Left cardiac atrium (tissue), 4 donors: ENCODE measurements around the gene ZNF776. TPM values are rescaled to one million over a fixed set of nuclear protein-coding genes. Genes with fewer than 3 reads are reported as not detected.
"Not testable (repeated sequence)": the region's sequence is repeated elsewhere in the genome, so short reads cannot be mapped to it uniquely, and the experiment has no call there.

Experiments
- ATAC-seq, 2 donors: fragments of 200-7000 bp; cut with Tn5 transposase; one replicate each; pipeline ENCODE4 v1.9.1; 2020; ENCODE audit warnings: mild to moderate bottlenecking in 2 of 2, moderate library complexity in 2 of 2
- DNase-seq: peaks from one replicate; pipeline ENCODE4 v3.0.0-alpha.2; 2020
- intact Hi-C, 2 donors: fragments of 100-400 bp; cut with DNase I; formaldehyde crosslinking; loops; one replicate each; pipeline versions ENCODE4 v1.14.1 to v1.15.1; 2022 to 2023
- total RNA-seq, 2 donors: library from RNA; stranded (reverse); fragmentation: NEBNext Ultra II Directional; extraction: Animal tissue kit (Norgen Biotek cat#: 25700); gene quantifications; one replicate each; pipeline ENCODE4 v1.2.1, GENCODE V29; 2021
- donor health status: DM: no; HTN: yes; CAD: no.
- donor health status: DM: no; HTN: yes; CAD: no; lungs with severe emphysema.
- donor health status: DM: yes; HTN: yes; CAD: no.
- donor health status: Dilated cardiomyopathy.

The ZNF776 gene
- total RNA-seq, 2 donors from 2014 or later = 10.8 to 14.4 TPM

DNA sequence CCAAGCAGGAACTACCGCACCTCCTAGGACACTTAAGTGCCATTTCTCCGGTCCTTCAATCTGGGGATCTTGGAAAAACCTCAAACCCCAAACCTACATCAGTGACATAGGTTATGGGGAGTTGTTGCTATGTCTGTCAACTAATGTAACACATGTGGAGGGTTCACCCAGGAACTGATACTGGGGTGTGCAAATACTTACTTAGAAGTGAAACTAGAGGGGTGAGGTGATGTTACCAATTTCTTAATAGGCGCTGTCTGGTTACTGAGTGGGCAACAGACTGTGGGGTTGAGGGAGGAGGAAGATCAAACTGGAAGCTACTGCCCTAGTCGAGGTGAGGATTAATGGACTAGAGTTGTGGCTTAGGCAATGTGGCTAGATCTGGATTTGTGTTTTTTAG is 24.8 kb downstream of the ZNF776 start:
- ATAC-seq (no peak), DNase-seq (no peak)
- intact Hi-C loops = no loop called here

DNA sequence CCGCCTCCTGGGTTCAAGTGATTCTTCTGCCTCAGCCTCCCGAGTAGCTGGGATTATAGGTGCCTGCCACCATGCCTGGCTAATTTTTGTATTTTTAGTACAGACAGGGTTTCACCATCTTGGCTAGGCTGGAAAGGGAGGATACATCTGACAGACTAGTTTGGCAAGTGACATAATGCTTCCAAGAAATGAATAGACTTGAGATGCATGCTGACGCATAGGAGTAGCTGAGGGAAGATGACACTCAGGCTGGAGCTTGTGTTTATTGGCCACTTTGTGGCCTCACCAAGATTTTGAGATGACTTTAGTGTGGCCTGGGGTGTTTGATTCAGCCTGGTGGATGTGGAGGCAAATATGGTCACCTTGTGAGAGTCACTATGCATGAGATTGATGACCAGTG is 26.9 kb downstream of the ZNF776 start:
- intact Hi-C loops = no loop called here
- ATAC-seq = no peak
- DNase-seq = no peak

DNA sequence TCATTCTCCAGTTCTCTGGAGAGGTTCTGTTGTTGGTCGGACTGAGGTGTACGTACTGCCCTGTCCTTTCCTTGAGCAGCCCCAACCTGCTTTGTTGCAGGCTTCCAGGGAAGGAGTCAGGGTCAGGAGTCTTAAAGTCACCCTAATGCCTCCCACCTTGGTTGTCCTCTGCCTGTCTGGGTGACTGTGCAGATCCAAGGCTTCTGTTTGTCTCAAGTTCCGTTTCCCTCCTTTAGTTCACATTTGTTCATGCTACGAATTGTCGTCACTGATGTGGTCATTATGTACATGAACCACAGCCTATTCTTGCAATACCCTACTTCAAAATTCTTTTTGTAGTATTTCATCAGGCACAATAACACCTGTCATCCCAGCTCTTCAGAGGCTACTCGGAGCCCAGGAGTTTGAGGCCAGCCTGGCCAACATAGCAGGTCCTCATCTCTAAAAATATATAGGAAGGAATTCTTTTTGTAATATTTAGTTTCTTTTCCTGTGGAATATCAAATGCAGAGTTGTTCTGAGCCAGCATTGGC is 30.2 kb downstream of the ZNF776 start:
- DNase-seq (no peak), ATAC-seq (no peak)
- intact Hi-C loops = no loop called here

DNA sequence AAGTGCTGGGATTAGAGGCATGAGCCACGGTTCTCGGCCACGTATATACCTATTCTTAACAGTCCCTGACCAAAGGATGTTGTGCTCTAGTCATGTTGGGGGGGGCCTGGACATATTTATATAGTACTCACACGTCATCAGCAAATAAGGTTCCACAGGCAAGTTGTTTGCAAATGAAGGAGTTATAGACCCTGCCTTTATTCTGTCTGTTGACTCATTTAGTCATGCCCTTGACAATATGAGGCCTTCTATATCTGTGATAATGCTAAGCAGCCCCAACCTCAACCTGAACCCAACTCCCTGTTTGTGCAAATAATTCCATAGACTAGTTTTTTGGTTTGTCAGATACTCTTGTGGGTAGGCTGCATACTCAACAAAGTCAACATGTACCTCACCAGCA is 31.7 kb downstream of the ZNF776 start:
- no peak for ATAC-seq
- no peak for DNase-seq
- intact Hi-C loops = no loop called here

DNA sequence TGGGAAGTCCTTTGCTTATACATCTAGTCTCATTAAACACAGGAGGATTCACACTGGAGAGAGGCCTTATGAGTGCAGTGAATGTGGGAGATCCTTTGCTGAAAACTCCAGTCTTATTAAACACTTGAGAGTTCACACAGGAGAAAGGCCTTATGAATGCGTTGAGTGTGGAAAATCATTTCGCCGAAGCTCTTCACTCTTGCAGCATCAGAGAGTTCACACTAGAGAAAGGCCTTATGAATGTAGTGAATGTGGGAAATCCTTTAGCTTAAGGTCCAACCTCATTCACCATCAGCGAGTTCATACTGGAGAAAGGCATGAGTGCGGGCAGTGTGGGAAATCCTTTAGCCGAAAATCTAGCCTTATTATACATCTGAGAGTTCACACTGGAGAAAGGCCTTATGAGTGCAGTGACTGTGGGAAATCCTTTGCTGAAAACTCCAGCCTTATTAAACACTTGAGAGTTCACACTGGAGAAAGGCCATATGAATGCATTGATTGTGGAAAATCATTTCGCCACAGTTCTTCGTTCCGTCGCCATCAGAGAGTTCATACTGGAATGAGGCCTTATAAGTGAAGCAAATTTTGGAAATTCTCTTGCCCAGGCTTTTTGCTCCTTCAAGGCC is 32.7 kb downstream of the ZNF776 start:
- ATAC-seq (no peak), DNase-seq (no peak)
- intact Hi-C loops = no loop called here

DNA sequence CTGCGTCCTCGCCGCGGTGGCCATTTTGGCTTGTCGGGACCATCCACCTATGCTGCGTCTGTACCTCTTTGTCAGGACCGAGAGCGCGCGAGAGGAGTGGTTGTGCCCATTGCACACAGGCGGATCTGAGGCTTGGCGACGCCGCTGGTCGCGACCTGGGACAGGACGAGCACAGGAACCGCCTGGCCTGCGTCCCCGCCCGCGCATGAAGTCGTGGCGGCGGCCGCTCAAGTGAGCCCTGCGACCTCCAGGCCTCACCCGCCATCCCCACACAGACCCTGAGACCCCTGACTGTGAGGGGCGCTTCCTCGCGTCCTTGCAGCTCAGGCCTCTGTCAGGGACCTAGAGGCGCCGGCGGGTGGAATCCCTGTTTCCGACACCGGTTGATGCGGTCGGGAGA is 39.7 kb downstream of the ZNF776 start:
- ATAC-seq = peak in 1 of 2 donors; percentile 30
- DNase-seq = no peak

DNA sequence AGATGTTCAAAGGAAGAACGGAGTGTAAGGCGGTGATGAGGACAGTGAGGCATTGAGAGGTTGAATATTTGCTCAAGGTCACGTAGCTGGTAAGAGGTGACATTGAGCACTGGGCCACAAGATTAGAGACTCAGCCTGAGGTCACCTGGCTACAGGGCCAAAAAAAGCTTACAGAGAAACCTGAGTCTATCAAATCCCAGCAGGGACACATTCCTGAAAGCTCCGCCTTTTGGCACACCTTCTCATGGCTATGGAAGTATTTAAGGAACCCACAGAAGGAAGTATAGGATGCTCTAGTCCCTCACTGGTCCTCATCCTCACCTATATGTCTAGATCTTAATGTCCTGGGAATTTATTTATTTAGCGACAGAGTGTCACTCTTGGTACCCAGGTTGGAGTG is 40.3 kb downstream of the ZNF776 start:
- DNase-seq = no peak
- ATAC-seq = no peak
- intact Hi-C loops = no loop called here

More for the DNA sequence above, 39.7 kb downstream of the ZNF776 start:
- intact Hi-C loops = no loop called here

DNA sequence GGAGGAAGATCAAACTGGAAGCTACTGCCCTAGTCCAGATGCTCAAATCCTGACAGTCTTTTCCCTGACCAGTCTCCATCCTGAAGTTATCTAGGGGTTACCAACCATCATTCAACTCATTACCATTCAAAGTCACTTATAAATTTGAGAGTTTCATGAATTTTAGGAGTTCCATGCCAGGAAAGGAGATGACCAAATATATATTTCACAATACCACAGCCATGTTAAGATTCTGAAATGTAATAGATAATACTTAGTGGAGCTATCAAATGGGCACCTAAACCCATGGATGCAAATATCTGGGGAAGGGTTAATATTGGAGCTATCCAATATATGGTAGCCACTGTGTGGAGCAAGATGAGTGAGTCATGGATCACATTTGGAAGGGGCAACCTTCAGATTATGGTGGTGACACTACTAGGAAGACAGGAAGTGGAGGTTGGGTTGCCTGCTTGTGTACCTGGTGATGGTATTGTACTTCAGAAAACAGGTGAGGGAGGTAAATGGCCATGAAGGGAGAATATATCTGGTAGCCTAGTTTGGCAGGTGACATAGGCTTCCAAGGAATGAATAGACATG is 41.6 kb downstream of the ZNF776 start:
- intact Hi-C loops = no loop called here
- ATAC-seq = no peak
- DNase-seq = no peak

DNA sequence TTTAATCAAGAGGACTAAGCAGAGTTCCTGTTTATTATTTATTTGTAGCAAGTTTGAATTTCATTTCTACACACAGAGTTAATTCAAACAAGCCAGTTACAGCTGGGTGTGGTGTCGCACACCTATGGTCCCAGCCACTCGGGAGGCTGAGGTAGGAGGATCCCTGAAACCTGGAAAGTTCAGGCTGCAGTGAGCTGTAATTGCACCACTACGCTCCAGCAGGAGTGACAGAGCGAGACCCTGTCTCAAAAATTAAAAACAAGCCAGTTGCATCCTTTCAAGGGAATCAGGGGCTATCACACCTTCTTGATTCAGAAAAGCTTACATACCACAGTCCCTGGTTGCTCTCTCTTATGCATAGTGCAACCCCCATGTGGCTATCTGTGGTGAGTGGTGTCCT is 42.7 kb downstream of the ZNF776 start:
- ATAC-seq = no peak
- DNase-seq = no peak
- intact Hi-C loops = no loop called here

DNA sequence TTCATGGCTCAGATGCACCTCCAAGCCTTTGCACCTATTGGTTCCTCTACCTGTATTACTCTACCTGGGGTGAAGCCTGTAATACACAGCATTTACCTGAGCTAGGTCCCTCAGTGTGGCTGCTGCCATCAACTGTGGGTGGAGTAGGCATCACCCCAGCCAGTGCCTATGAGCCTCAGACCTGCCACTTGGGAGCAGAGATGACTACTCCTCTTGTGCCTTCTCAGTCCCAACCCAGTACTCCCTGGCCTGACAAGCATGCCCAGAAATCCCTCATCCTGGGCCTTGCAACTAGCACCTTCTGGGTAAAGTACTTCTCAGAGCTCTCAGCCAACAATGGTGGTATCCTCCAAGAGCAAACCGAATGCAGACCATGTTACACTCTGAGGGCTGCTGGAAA is 50.0 kb downstream of the ZNF776 start:
- ATAC-seq, intact Hi-C loops, DNase-seq: not testable (repeated sequence)

DNA sequence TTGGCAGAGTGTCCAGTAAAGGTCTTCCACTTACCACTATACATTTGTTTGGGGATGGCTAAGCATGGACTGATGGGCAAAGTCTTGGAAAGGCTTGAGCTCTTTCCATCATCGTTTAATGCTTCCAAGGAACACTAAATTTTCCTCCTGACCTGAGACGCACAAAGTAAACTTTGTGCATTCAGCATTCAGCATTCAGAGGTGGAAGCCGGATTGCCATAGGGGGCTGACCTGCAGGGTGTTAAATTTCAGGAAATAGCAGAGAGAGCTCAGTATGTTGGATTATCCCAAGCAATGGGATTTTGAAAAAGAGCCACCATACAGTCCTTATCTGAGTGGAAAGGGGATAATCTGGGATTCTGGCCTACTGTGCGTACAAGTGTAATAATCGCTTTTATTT is 54.1 kb downstream of the ZNF776 start:
- DNase-seq = no peak
- no peak for ATAC-seq
- intact Hi-C loops = no loop called here

DNA sequence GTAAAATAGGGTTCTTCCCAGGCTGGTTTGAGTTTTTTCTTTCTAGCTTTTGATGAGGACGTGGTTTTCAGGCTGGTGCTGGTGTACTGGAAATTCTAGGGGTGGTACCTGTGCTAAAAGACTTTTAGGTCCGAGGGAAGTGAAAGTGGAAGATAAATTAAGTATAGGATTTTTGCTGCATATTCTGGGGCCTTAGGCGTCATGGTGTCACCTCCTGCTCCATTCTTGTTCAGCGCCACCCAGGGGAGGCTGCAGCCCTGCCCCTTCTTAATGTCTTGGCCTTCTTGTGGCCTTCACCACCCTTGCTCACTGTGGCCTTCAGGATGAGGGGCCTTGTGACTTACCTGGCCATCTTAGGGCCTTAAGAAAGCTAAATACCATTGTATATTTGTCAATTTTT is 55.7 kb downstream of the ZNF776 start:
- ATAC-seq (no peak), DNase-seq (no peak)
- intact Hi-C loops = no loop called here

DNA sequence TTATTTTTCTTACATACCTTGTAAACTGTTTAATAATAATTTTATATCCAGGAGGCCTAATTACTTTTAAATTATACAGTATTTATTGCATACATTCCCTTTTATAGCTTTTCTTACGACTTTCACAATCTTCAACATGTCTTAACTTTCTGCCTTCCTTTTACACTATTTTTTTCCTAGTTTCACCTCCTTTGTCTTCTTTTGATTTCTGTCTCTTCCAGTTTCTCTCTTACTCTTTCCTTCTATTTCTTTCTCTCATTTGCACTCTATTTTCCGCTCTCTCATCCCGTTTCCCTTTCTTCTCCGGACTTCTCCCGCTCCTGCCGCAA is 56.6 kb downstream of the ZNF776 start:
- ATAC-seq (no peak), DNase-seq (no peak)
- intact Hi-C loops = no loop called here

DNA sequence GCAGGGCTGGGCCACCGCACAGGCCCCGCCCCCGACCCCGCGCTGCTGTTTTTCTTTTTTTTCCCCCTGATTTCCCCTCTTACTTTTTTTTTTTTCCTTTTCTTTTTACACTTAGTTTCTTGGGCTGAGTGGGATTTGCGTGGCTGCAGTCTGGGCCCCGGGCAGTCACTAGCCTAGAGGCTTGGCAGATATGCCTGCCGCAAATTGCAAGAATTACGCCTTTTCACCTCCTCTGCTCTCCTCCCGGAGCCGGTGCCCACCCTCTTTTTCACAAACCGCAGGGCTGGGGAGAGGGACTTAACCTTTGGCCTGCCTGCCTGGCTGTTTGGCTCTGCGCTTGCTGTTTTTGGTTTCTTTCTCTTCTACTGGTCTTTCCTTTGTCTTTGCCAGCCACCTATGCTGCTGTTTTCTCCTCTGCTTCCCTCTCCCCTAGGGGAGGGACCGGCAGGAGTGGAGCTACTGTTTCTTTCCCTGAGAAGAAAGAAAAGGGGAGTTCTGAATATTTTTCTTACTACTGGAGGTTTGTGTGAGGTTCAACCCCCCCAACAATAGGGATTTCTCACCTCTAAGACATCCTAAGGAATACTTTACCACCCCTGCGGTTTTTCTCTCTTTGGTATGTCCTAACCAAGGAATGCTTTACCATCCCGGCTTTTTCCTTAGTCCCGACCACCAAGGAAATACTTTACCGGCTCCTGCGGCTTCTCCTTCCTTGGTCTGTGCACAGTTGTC is 57.1 kb downstream of the ZNF776 start:
- no peak for DNase-seq
- intact Hi-C loops = no loop called here

DNA sequence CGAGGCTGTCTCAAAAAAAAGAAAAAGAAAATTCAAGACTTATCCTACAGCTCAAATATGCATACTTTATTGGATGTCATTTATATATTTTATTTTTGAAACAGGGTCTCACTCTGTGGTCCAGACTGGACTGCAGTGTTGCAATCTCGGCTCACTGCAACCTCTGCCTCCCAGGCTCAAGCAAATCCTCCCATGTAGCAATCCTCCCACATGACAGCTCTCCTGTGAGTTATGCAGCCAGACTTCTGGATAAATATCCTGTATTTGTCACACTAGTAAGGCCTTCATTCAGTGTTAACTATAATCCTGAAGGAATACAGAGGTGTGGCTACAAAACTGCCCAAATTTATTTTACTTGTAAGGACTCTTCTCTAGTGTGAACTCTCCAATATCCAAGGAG is 60.9 kb downstream of the ZNF776 start:
- DNase-seq (no peak), ATAC-seq (no peak)
- intact Hi-C loops = no loop called here

More for the DNA sequence above, 57.1 kb downstream of the ZNF776 start:
- ATAC-seq = peak; percentile 64 to 83

Other genes starting within 250 kb of the ZNF776 start
- 1 to 10 TPM; 5.3 to 7.9 TPM for gene ZNF773, start 246.9 kb upstream of the ZNF776 start, total RNA-seq
- 1 to 10 TPM; 3.4 to 4.4 TPM for gene ZNF549, start 219.5 kb upstream of the ZNF776 start, total RNA-seq
- 1 to 10 TPM; 6.4 to 9.0 TPM for gene ZNF550, start 187.0 kb upstream of the ZNF776 start, total RNA-seq
- 1 to 10 TPM; 4.6 to 5.5 TPM for gene ZNF416, start 167.9 kb upstream of the ZNF776 start, total RNA-seq
- gene ZIK1, start 162.7 kb upstream of the ZNF776 start, total RNA-seq = 1 to 10 TPM; 4.1 to 5.2 TPM
- gene ZNF530, start 146.9 kb upstream of the ZNF776 start, total RNA-seq = 1 to 10 TPM; 3.7 to 5.3 TPM
- 10 to 100 TPM; 14.2 to 16.2 TPM for gene ZNF134, start 132.6 kb upstream of the ZNF776 start, total RNA-seq
- gene ZNF211, start 113.6 kb upstream of the ZNF776 start, total RNA-seq = 10 to 100 TPM in 1 of 2 donors, 1 to 10 TPM in 1; 9.5 to 11.1 TPM
- gene ZSCAN4, start 77.9 kb upstream of the ZNF776 start, total RNA-seq = under 1 TPM in 1 of 2 donors, not detected in 1; 0.13 TPM
- 1 to 10 TPM; 4.2 to 6.4 TPM for gene ZNF551, start 64.8 kb upstream of the ZNF776 start, total RNA-seq
- gene ZNF154, start 37.6 kb upstream of the ZNF776 start, total RNA-seq = 1 to 10 TPM; 3.4 to 6.1 TPM
- 1 to 10 TPM; 5.1 to 7.0 TPM for gene ZNF671, start 19.2 kb upstream of the ZNF776 start, total RNA-seq
- 1 to 10 TPM; 9.3 to 9.5 TPM for gene ZNF586, start 22.9 kb downstream of the ZNF776 start, total RNA-seq
- 1 to 10 TPM; 3.3 to 4.6 TPM for gene ZNF552, start 68.1 kb downstream of the ZNF776 start, total RNA-seq
- 1 to 10 TPM; 5.9 to 8.7 TPM for gene ZNF587B, start 83.5 kb downstream of the ZNF776 start, total RNA-seq
- gene ZNF587, start 103.0 kb downstream of the ZNF776 start, total RNA-seq = 10 to 100 TPM; 18.6 to 20.9 TPM
- gene ZNF814, start 142.2 kb downstream of the ZNF776 start, total RNA-seq = 10 to 100 TPM; 10.8 to 10.9 TPM
- 10 to 100 TPM; 11.9 to 13.4 TPM for gene ZNF417, start 169.8 kb downstream of the ZNF776 start, total RNA-seq
- 10 to 100 TPM in 1 of 2 donors, 1 to 10 TPM in 1; 9.1 to 10.5 TPM for gene ZNF418, start 188.6 kb downstream of the ZNF776 start, total RNA-seq
- 10 to 100 TPM in 1 of 2 donors, 1 to 10 TPM in 1; 9.6 to 15.3 TPM for gene ZNF256, start 200.9 kb downstream of the ZNF776 start, total RNA-seq
- gene C19orf18, start 227.7 kb downstream of the ZNF776 start, total RNA-seq = 1 to 10 TPM; 2.0 to 2.1 TPM